Thyroid gland (tissue), 4 donors: ENCODE results near the gene RPL3. TPM values are rescaled to one million over a fixed set of nuclear protein-coding genes. Genes with fewer than 3 reads are reported as not detected.
"Not testable (repeated sequence)": the region's sequence is repeated elsewhere in the genome, so short reads cannot be mapped to it uniquely, and the experiment has no call there.

ENCODE experiments used
- DNase-seq, 2 donors: peaks; one replicate each; pipeline ENCODE4 v3.0.0-alpha.2; 2019
- H3K27ac ChIP-seq, 3 donors: fragments of 200-600 bp; sonication (generic); 1 replicate in 2 of 3; 2 replicates in 1 of 3; pipeline ENCODE4 v1.5.1; 2016 to 2019; ENCODE audit warnings: mild to moderate bottlenecking in 1 of 3, moderate library complexity in 1 of 3
- H3K27me3 ChIP-seq: fragments of 200-600 bp; sonication (generic); one replicate; pipeline ENCODE4 v1.5.1; 2019
- H3K36me3 ChIP-seq, 2 donors: fragments of 200-600 bp; sonication (generic); one replicate each; pipeline ENCODE4 v1.5.1; 2016 to 2019
- H3K4me1 ChIP-seq, 2 donors: fragments of 200-600 bp; sonication (generic); one replicate each; pipeline ENCODE4 v1.5.1; 2017 to 2019
- H3K4me3 ChIP-seq, 3 donors: fragments of 200-600 bp; sonication (generic); replicated peaks in 1 of 3; 1 replicate in 2 of 3; 2 replicates in 1 of 3; pipeline ENCODE4 v1.5.1; 2016; ENCODE audit warnings: mild to moderate bottlenecking in 1 of 3
- H3K9me3 ChIP-seq: fragments of 200-600 bp; sonication (generic); one replicate; pipeline ENCODE4 v1.5.1; 2017
- POLR2A ChIP-seq, 2 donors: fragments of 450-650 bp; IDR thresholded peaks; one replicate each; pipeline ENCODE4 v1.6.1; 2017; ENCODE audit warnings: antibody characterized with exemption in 2 of 2, mild to moderate bottlenecking in 2 of 2, moderate library complexity in 1 of 2
- WGBS, 2 donors: methylation state at CpG; one replicate each; pipeline ENCODE4 v1.1.5; 2017; 5-methylcytosine and 5-hydroxymethylcytosine counted together
- intact Hi-C: fragments of 100-400 bp; cut with DNase I; formaldehyde crosslinking; loops from one replicate; pipeline ENCODE4 v1.15.1; 2023
- total RNA-seq, 4 donors: library from RNA; depleted of rRNA; stranded (reverse); fragments of >200 nt; gene quantifications; one replicate each; pipeline ENCODE4 v1.2.3, GENCODE V29; 2016
- TF ChIP-seq, protein P1 (sequence below), 6 experiments: fragments of 200-600 bp in 3 of 6; fragments of 450-650 bp in 3 of 6; sonication (generic) in 3 of 6; IDR thresholded peaks; one replicate each; pipeline ENCODE4 v1.5.1; 2016 to 2019; ENCODE audit warnings: antibody characterized with exemption in 6 of 6, mild to moderate bottlenecking in 2 of 6, inconsistent platforms in 1 of 6, moderate library complexity in 1 of 6

The RPL3 gene
- total RNA-seq, 4 donors from 2014 or later: 1,451 to 2,031 (median 1,880) TPM

GRCh38 chr22:39360674-39361413 lies 41.4 kb upstream of the RPL3 start:
- Histone ChIP-seq H3K36me3 (no peaks in the 10 kb centered on the region), H3K9me3 (no peaks in the 10 kb centered on the region), H3K4me1 (peaks cover 0 to 5% of the 10 kb centered on the region in 2 donors), H3K4me3 (no peak overlapping the region), H3K27me3 (no peaks in the 10 kb centered on the region), H3K27ac (no peak overlapping the region)
- TF ChIP-seq POLR2A (IDR thresholded peaks at IDR 0.05): no peak
- TF ChIP-seq, protein P1, sequence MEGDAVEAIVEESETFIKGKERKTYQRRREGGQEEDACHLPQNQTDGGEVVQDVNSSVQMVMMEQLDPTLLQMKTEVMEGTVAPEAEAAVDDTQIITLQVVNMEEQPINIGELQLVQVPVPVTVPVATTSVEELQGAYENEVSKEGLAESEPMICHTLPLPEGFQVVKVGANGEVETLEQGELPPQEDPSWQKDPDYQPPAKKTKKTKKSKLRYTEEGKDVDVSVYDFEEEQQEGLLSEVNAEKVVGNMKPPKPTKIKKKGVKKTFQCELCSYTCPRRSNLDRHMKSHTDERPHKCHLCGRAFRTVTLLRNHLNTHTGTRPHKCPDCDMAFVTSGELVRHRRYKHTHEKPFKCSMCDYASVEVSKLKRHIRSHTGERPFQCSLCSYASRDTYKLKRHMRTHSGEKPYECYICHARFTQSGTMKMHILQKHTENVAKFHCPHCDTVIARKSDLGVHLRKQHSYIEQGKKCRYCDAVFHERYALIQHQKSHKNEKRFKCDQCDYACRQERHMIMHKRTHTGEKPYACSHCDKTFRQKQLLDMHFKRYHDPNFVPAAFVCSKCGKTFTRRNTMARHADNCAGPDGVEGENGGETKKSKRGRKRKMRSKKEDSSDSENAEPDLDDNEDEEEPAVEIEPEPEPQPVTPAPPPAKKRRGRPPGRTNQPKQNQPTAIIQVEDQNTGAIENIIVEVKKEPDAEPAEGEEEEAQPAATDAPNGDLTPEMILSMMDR (IDR thresholded peaks at IDR 0.05): no peak
- DNase-seq: peak; percentile 22 to 31
- 78 to 84% methylated on average over 14 of the region's 14 CpGs for WGBS, 2 donors
- intact Hi-C loops: no loop called here

DNA sequence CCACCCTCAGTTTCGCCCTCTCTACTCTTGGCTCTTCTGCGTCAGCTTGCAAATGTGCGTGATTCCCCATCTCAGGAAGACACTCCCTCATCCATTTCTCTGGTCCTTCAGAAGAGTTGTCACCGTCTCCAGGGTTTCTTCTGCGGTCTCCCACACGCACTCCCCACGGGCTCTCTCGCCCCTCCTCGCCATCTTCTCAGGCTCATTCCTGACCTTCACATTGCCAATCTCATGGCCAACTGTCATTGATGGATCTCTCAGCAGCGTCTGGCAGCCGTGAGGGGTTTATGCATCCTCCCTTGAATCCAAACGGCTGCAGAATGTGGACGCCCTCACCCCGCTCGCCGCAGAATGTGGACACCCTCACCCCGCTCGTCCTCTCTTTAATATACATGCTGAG lies 40.8 kb upstream of the RPL3 start:
- H3K27me3 ChIP-seq: no peaks in the 10 kb centered on the region
- H3K4me1 ChIP-seq: peaks cover 0 to 5% of the 10 kb centered on the region in 2 donors
- intact Hi-C loops: no loop called here
- TF ChIP-seq, protein P1 (IDR thresholded peaks at IDR 0.05): no peak
- TF ChIP-seq POLR2A (IDR thresholded peaks at IDR 0.05): no peak
- WGBS, 2 donors: 88 to 89% methylated on average over 18 of the region's 18 CpGs
- no peak overlapping the region for H3K4me3 ChIP-seq
- H3K9me3 ChIP-seq: no peaks in the 10 kb centered on the region
- no peaks in the 10 kb centered on the region for H3K36me3 ChIP-seq
- no peak for DNase-seq
- H3K27ac ChIP-seq: no peak overlapping the region

GRCh38 chr22:39359659-39360195 lies 40.3 kb upstream of the RPL3 start:
- Histone ChIP-seq H3K4me1 (peaks cover 0 to 5% of the 10 kb centered on the region in 2 donors), H3K4me3 (no peak overlapping the region), H3K36me3 (no peaks in the 10 kb centered on the region), H3K27me3 (no peaks in the 10 kb centered on the region), H3K27ac (no peak overlapping the region), H3K9me3 (no peaks in the 10 kb centered on the region)
- WGBS, 2 donors: 81 to 92% methylated on average over 9 of the region's 9 CpGs
- TF ChIP-seq POLR2A (IDR thresholded peaks at IDR 0.05): no peak
- TF ChIP-seq, protein P1 (IDR thresholded peaks at IDR 0.05): no peak
- DNase-seq: no peak
- intact Hi-C loops: no loop called here

DNA sequence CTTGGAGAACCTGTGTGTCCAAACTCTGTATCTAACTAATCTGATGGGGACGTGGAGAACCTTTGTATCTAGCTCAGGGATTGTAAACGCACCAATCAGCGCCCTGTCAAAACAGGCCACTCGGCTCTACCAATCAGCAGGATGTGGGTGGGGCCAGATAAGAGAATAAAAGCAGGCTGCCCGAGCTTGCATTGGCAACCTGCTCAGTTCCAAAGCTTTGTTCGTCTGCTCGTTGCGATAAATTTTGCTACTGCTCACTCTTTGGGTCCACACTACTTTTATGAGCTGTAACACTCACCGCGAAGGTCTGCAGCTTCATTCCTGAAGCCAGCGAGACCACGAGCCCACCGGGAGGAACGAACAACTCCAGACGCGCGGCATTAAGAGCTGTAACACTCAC lies 38.8 kb upstream of the RPL3 start:
- H3K27ac ChIP-seq: not testable (repeated sequence)
- WGBS, 2 donors: 84 to 93% methylated on average over 11 to 17 of the region's 17 CpGs

DNA sequence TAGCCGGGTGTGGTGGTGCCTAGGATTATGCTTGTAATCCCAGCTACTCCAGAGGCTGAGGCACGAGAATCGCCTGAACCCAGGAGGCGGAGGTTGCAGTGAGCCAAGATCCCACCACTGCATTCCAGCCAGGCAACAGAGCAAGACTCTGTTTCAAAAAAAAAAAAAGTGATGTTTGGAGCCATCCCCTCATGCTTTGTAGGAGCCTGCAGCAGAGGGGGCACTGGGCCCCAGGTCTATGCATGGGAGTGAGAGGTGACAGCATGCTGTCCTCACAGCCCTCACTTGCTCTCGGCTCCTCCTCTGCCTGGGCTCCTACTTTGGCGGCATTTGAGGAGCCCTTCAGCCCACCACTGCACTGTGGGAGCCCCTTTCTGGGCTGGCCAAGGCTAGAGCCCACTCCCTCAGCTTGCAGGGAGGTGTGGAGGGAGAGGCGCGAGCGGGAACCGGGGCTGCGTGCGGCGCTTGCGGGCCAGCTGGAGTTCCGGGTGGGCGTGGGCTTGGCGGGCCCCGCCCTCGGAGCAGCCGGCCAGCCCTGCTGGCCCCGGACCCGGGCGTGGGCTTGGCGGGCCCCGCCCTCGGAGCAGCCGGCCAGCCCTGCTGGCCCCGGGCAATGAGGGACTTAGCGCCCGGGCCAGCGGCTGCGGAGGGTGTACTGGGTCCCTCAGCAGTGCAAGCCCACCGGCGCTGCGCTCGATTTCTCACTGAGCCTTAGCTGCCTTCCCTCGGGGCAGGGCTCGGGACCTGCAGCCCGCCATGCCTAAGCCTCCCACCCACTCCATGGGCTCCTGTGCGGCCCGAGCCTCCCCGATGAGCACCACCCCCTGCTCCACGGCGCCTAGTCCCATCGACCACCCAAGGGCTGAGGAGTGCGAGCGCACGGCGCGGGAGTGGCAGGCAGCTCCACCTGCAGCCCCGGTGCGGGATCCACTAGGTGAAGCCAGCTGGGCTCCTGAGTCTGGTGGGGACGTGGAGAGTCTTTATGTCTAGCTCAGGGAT lies 38.0 kb upstream of the RPL3 start:
- intact Hi-C loops, DNase-seq: not testable (repeated sequence)
- 79 to 88% methylated on average over 7 to 11 of the region's 53 CpGs for WGBS, 2 donors

More for the DNA sequence above, 38.8 kb upstream of the RPL3 start:
- H3K4me1 ChIP-seq, H3K36me3 ChIP-seq, H3K9me3 ChIP-seq, H3K27me3 ChIP-seq, H3K4me3 ChIP-seq, intact Hi-C loops, DNase-seq: not testable (repeated sequence)

More for the DNA sequence above, 38.0 kb upstream of the RPL3 start:
- H3K4me3 ChIP-seq, H3K36me3 ChIP-seq, H3K27ac ChIP-seq, H3K4me1 ChIP-seq, H3K27me3 ChIP-seq, H3K9me3 ChIP-seq: not testable (repeated sequence)
